ENCODE results near the gene TRIM17. TPM values are rescaled to one million over a fixed set of nuclear protein-coding genes. Genes with fewer than 3 reads are reported as not detected.

The TRIM17 gene
- total and polyA plus RNA-seq, 10 donors: 0.36 to 7.1 (median 4.7) TPM

DNA sequence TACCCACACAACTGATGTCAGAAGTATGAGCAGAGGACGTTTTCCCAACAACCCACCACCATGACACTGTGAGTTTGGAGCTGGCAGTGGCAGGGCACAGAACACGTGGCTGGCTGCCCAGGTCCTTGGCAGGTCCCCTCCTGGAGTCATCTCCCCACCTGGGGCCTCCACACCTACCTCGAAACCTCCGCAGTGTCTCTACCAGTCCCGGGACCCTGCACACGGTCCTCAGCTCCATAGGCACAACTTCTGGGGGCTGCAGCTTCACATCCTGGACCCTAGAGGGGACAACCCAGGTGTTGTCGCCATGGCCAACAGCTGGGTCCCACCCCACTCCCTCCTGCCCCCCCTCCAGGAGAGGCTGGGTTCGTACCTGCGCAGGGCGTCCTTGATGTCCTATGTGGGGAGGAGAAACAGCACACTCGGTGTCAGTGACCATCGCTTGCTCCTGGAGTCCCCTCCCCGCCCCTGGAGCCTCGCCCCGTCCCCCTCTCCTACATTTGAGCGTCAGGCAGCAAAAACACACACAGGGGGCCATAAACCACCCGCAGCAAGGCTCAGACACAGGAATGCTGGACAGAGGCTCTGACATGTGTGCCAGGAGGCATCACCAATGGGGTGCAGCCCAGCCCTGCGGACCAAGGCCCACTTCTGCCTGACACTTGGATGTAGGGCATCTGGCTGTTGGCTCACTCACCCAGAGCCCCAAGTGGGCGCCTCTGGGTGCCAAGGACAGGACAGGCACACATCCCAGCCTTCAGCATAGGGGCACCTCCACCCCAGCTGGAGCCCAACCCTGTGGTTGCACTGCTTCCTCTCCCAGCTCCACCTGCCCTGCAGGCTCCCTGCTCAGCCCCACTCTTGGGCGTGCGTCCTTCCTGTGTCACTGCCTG is 19.6 kb downstream of the TRIM17 start:
- no peak overlapping the region for H3K27ac ChIP-seq
- no peaks in the 10 kb centered on the region for H3K27me3 ChIP-seq (replicated peaks in 1 of 7)
- peaks cover 0 to 100% (median 84%) of the 10 kb centered on the region in 6 donors for H3K36me3 ChIP-seq
- peak; percentile 70 for DNase-seq
- H3K4me1 ChIP-seq: peaks cover 0 to 47% (median 18%) of the 10 kb centered on the region in 6 donors
- no peaks in the 10 kb centered on the region for H3K9me3 ChIP-seq
- intact Hi-C loops (cut with DNase I; ENCODE audit: low total_unique reads): no loop called here
- WGBS, 5 donors: 89 to 95% (median 94%) methylated on average over 13 to 21 of the region's 21 CpGs
- no peak overlapping the region for H3K4me3 ChIP-seq
- TF ChIP-seq, protein P1, sequence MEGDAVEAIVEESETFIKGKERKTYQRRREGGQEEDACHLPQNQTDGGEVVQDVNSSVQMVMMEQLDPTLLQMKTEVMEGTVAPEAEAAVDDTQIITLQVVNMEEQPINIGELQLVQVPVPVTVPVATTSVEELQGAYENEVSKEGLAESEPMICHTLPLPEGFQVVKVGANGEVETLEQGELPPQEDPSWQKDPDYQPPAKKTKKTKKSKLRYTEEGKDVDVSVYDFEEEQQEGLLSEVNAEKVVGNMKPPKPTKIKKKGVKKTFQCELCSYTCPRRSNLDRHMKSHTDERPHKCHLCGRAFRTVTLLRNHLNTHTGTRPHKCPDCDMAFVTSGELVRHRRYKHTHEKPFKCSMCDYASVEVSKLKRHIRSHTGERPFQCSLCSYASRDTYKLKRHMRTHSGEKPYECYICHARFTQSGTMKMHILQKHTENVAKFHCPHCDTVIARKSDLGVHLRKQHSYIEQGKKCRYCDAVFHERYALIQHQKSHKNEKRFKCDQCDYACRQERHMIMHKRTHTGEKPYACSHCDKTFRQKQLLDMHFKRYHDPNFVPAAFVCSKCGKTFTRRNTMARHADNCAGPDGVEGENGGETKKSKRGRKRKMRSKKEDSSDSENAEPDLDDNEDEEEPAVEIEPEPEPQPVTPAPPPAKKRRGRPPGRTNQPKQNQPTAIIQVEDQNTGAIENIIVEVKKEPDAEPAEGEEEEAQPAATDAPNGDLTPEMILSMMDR (IDR thresholded peaks at IDR 0.05 in 8 of 11, conservative IDR thresholded peaks at IDR 0.05 in 3 of 11): no peak
- TF ChIP-seq POLR2AphosphoS5 (IDR thresholded peaks at IDR 0.05) (peak in 1 of 3 donors; percentile 24), POLR2A (IDR thresholded peaks at IDR 0.05) (no peak)

DNA sequence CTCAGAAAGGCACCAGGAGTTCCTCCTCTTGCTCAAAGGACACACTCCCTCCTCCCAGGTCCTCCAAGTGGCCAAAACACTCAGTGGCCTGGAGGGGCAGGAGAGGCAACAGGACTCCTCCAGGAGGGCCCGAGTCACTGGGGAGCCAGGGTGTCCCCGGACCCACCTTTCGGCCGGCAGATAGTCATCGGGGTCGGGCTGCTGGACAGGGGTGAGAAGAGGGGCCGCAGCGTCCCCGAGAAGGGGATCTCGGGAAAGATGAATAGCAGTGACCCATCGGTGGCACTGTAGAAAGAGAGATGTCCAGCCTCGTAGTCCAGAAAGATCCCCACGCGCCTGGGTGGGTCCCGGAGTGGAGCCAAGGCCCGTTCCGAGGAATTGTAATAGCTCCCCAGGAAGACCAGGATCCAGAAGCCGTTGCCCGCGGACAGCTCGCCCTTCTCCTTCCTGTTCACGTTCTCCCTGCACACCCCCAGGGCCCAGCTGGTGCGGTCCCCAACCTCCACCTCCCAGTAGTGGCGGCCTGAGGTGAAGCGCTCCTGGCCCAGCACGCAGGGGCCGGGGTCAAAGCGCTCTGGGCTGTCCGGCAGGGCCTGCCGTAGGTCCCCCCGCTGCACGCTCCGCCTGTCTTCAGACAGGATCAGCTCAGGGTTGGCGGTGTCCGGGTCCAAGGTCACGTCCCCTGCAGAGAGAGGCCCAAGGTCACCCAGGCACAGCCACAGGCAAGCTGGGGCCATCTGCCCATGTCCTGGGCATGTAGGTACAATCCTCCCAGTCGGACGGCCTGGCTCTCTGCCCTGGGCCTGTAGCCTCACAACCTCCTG is 21.9 kb downstream of the TRIM17 start:
- WGBS, 5 donors: 82 to 91% (median 90%) methylated on average over 29 to 38 of the region's 38 CpGs

DNA sequence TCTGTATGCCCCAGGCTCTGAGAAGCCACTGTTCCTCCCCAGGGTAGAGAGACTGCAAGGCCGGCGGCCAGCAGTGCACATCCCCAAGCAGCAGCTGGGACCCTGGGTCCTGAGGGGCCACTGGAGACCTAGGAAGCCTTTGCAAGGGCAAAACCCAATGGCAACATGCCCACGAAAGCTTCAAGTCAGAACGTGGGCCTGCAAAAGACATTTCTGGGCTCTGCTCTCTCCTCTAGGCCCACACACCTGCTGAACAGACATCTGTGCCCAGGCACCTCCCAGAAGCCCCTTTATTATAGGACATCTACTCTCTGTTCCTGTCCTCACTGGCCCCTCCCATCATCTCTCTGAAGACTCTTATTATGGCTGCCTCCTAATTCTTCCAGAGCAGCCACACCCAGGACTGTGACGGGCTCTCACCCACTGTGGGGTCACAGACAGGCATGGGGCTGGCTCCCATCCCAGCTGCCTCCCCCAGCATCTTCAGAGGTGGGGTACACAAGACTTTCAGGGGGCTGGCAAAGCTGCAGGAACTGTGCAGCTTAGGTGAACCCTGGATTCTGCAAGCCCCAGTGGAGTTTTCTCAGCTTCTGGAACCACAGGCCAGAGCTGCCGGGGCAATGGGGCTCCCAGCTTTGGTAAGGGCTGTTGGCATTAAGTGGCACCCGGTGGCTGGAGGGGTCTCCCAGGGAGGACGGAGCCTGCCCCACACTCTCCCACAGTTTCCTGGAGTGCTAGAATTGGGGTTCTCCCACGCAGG is 22.7 kb downstream of the TRIM17 start:
- H3K4me1 ChIP-seq: peaks cover 0 to 29% (median 8%) of the 10 kb centered on the region in 6 donors

More for the DNA sequence above, 21.9 kb downstream of the TRIM17 start:
- H3K4me1 ChIP-seq: peaks cover 0 to 29% (median 8%) of the 10 kb centered on the region in 6 donors
- H3K36me3 ChIP-seq: peaks cover 0 to 85% (median 64%) of the 10 kb centered on the region in 6 donors
- TF ChIP-seq POLR2AphosphoS5 (IDR thresholded peaks at IDR 0.05): peak; percentile 50 to 73 (median 57)
- TF ChIP-seq, protein P1 (IDR thresholded peaks at IDR 0.05 in 8 of 11, conservative IDR thresholded peaks at IDR 0.05 in 3 of 11): no peak
- H3K27me3 ChIP-seq (replicated peaks in 1 of 7): no peaks in the 10 kb centered on the region
- no peak overlapping the region for H3K4me3 ChIP-seq
- intact Hi-C loops (cut with DNase I; ENCODE audit: low total_unique reads): no loop called here
- peak; percentile 74 for DNase-seq
- H3K9me3 ChIP-seq: no peaks in the 10 kb centered on the region
- peak overlapping the region in 2 of 8 donors; percentile 20 to 33 for H3K27ac ChIP-seq

More for the DNA sequence above, 22.7 kb downstream of the TRIM17 start:
- Histone ChIP-seq H3K9me3 (no peaks in the 10 kb centered on the region), H3K4me3 (no peak overlapping the region), H3K27ac (peak overlapping the region in 3 of 8 donors; percentile 8 to 33 (median 18)), H3K36me3 (peaks cover 0 to 77% (median 56%) of the 10 kb centered on the region in 6 donors), H3K27me3 (replicated peaks in 1 of 7) (no peaks in the 10 kb centered on the region)
- TF ChIP-seq POLR2AphosphoS5 (IDR thresholded peaks at IDR 0.05) (no peak), POLR2A (IDR thresholded peaks at IDR 0.05) (no peak)
- TF ChIP-seq, protein P1 (IDR thresholded peaks at IDR 0.05 in 8 of 11, conservative IDR thresholded peaks at IDR 0.05 in 3 of 11): peak in 2 of 11 experiments; percentile 17 to 21
- intact Hi-C loops (cut with DNase I; ENCODE audit: low total_unique reads): no loop called here
- DNase-seq: peak; percentile 58
- 81 to 93% (median 90%) methylated on average over 8 to 9 of the region's 9 CpGs for WGBS, 5 donors
